Fibroblast of the aortic adventitia (primary cell): ENCODE measurements around the gene GDF7. TPM values are rescaled to one million over a fixed set of nuclear protein-coding genes. Genes with fewer than 3 reads are reported as not detected.

Source experiments
- DNase-seq: peaks from one replicate; pipeline ENCODE4 v3.0.0-alpha.2; 2010; ENCODE audit warnings: low read depth
- H3K4me3 ChIP-seq: 2 replicates; pipeline ENCODE4 v1.5.1; 2011; ENCODE audit warnings: low read depth, mild to moderate bottlenecking, control low read depth, low read length, moderate library complexity
- CTCF ChIP-seq: IDR thresholded peaks from 2 replicates; pipeline ENCODE4 v1.5.1; 2011; ENCODE audit warnings: mild to moderate bottlenecking, low read length, control low read depth, inconsistent platforms; ENCODE audit not compliant: insufficient read depth
- total RNA-seq: library from RNA; depleted of rRNA; stranded (reverse); fragments of >200 nt; gene quantifications from 2 replicates; pipeline ENCODE4 v1.2.3, GENCODE V29; 2012; ENCODE audit warnings: low replicate concordance

The GDF7 gene
- total RNA-seq, 1 donor: under 0.01 TPM

GRCh38 chr2:20669562-20670314 lies 2.8 kb downstream of the GDF7 start:
- no peak for TF ChIP-seq CTCF
- no peak overlapping the region for H3K4me3 ChIP-seq
- DNase-seq: no peak

- DNase-seq: no peak
- TF ChIP-seq CTCF: no peak
- no peak overlapping the region for H3K4me3 ChIP-seq
These were observed 3.5 kb downstream of the GDF7 start for GRCh38 chr2:20670315-20671035.

GRCh38 chr2:20671036-20671735 lies 4.2 kb downstream of the GDF7 start:
- no peak overlapping the region for H3K4me3 ChIP-seq
- DNase-seq: no peak
- TF ChIP-seq CTCF: no peak

GRCh38 chr2:20671736-20672080 lies 4.8 kb downstream of the GDF7 start:
- no peak for TF ChIP-seq CTCF
- no peak overlapping the region for H3K4me3 ChIP-seq
- DNase-seq: no peak

GRCh38 chr2:20672201-20672951 lies 5.4 kb downstream of the GDF7 start:
- no peak for TF ChIP-seq CTCF
- DNase-seq: no peak
- H3K4me3 ChIP-seq: no peak overlapping the region

- no peak for DNase-seq
- TF ChIP-seq CTCF: no peak
- H3K4me3 ChIP-seq: no peak overlapping the region
These were observed 6.9 kb downstream of the GDF7 start for GRCh38 chr2:20673686-20674308.
